GM18499 (cell line): Measurements from ENCODE around the gene RNF144A.

Source experiments
- ATAC-seq: cut with Tn5 transposase; IDR thresholded peaks from one replicate; pipeline ENCODE4 v1.9.1; 2021; ENCODE audit warnings: moderate number of reproducible peaks; ENCODE audit not compliant: insufficient read depth, unreplicated experiment

RNF144A gene

DNA sequence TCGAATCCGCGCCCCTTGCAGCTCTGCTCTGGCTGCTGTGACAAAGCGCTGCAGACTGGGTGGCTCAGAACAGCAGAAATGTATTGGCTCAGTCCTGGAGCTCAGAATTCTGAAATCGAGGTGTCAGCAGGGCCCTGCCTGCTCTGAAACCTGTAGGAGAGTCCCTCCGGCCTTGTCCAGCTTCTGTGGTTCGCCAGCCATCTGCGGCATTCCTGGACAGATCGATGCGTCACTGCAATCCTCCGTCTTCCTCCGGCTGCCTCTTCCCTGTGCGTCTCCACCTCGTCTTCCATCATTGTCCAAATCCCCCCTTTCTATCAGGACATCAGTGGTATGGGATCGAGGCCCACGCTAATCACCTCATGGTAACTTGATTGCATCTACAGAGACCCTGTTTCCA is 115.2 kb downstream of the RNF144A start:
- ATAC-seq, result no peak

DNA sequence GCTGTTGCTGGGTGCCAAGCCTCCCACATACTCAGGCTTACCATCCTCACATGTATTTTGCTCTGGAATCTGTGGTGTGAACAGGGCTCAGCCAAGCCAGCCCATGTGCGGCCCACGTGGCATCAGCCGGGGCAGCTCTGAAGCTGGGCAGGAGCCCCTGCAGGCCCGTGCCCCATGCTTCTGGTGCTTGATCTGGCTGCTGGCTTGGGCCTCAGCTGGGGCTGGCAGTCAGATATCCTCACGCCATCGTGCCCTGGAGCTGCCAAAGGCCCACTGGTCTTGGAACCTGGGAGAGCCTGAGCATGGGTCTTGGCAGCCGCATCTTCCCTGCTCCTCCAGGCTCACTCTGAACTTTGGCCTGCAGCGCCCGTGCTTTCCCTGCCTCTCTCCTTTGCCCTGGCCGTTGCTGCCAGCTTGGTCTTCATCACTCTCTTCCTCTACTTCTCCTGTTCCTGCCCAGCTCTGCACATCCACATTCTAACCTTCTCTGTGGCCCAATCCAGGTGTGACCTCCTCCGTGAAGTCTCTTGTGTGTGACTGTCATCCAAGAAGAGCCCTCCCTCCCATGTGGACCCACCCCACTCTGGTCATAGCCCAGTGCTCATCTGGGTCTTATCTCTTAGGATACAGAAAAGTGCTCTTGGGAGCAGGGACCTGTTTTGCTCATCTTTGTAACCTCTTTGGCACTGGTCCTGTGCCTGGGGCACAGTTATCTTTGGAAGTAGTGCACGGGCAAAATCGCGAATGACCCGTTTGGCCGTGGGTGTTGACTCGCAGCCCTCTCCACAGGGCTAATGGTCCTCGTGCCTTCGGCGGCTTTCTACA is 116.1 kb downstream of the RNF144A start:
- ATAC-seq, result no peak

DNA sequence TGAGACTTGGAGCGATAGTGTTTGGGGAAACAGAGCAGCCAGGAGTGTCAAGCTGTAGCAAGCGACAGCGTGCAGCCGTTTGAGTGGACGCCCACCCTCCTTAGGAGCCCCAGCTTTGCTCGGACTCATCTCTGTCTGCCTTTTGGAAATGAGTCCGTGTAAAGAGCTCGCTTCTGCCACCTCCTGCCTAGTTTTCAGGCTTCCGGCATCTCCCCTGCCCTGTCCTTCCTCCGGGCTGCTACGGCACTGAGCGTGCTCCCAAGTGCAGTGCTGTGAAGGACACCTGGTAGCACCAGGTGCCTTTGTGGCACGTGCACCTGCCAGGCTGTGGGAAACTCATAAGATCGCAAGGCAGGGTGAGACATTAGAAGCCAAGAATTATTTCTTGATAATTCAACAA is 117.1 kb downstream of the RNF144A start:
- no peak for ATAC-seq

DNA sequence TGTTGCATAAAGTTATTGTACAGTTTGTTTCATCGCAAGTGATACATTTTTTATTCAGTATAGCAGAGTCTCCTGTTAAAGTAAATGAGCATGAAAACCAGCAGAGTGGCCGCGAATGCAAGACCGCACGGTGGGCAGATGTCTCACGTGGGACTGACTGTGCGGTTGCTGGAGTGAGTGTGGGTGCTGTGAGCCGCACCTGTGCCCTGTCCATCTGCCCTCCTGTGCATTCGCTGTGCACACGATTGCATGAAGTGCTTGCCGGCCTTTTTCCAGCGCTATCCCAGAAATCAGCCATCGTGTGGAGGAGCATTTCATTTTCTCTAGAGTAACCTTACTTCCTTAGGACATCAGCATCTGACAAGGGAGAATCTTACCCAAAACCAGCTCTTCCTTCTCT is 118.7 kb downstream of the RNF144A start:
- no peak for ATAC-seq

DNA sequence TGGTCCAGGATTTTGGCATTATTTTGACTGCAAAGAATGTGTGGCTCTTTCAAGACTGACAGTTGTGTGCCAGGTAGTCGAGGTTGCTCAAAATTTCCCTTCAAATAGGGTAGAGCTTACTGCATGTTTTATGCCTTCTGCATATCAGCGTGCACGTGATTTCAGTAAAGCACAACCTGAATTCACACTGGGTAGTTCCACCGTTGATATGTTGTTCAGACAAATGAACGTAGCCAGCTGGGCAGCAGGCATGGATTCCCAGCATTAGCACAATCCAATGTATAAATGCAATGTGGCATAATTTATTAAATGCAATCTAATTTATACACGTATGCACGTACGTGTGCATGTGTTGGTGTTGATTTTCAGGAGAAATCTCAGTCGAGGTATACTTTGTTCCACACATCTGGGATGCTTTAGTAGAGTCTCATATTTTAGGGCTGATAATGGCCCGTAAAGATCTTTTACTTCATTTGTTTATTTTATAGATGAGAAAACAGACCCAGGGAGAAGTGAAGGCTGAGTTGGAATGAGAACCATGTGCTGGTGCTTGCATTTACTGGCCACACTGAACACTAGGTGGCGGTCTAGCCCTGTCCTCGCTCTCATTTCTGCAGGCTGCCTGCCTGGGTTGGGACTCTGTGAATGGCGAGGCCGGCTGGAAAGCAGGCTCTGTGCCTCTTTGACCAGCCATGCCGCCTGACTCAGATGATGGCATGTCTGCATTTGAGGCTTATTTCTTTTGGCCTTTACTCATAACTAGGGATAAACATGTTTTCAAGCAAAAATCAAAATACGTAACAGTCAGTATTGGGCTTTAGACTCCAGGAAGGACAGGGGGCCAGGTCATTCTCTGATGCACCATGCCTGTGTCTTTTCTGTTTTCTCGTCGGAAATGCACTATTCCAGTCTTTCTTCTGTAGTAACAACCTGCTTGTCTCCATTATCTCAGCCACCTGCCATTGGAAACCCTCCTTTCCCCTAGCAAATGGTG is 120.4 kb downstream of the RNF144A start:
- ATAC-seq, result peak; percentile 83

DNA sequence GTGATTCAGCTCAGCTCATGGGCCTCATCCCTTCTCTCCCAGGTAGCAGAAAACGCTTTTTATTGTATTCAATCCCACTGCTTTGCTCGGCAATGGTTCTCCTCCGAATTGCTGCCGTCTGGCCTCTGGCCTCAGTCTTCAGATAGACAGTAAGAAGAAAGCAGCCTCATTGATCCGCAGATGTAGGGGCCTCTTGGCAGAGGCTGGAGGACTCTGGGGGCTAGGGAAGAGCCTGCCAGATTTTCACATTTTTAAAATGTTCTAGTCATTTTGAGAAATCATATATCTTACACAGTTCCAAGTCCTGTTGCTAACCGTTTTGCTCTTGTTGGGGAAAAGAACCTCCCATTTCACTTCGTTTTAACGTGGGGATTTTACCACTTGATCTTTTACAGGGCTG is 123.3 kb downstream of the RNF144A start:
- ATAC-seq, result no peak

DNA sequence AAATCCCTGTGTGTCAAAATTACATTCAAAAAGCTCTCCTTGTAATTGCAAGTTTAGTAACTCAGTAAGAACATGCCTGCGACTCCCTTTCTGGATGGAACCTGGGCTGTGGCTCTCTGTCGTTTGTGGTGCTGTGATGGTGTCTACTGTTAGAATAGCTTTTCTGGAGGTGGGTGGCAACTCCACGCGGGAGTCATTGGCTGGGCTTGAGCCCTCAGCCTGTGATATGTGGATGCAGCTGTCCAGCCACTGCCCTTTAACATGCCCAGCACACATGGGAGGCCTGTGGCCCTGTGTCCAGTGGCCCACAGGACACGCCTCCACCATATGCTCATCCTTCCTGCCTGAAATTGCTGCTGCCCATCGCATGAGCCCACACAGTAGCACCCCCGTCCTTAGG is 124.2 kb downstream of the RNF144A start:
- no peak for ATAC-seq

DNA sequence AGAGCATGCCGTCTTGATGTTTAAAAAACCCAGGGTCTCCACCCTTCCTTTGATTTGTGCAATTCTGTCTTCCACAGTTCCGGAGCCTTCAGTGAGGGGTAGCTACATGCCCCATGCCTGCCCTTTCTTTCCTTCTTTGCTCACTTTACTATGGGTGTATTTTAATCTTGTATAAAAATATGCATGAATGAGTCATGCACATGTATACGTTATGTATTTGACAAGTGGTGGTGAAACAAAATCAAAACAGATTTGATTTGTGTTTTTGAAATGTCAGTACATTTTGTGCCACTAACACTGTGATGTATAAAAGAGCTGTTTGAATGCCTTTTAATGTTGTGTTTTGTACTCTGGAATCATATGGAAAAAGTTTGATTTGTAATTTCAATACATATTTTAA is 126.5 kb downstream of the RNF144A start:
- ATAC-seq, result no peak

DNA sequence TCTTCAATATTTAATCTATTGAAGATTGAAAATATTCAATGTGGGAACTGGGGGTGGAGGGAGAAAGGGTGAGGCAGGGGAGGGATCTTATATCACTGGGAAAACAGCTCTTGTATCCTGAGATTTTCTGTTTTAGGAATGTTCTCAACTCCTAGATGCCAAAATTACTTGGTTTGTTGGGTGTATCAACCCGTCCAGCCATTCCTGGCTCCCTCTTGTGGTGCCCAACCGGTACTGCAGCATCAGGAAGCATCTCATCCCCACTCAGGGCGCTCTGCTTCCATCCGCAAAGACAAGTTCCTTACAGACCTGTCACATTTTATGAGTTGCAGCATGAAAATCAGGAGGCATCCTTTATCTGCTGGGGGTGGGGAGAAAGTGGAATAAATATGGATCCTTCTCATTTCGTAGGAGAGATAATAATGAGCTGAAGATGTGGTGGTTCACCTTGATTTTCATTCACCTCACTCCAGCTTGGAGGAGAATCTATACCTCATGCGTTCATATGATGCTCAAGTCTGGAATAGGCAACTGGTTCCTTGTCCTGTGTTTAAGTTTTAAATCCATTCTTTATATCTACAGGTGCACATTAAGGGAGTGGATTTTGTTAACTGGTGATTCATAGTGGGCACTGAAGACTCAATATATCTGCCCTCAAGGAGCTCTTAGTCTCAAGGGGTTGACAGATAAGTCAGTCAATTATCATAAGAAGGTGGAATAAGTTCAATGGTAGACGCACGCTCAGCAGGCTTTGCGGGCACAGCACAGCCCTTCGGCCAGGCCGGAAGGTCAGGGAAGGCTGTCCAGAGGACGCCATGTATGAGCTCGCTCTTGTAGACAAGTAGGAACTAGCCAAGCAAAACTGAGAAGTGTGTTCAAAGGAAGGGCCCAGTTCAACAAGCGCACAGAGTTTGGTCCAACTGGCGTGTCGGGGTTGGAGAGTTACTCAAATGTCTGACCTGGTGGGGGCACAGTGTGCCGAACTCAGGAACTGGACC is 127.3 kb downstream of the RNF144A start:
- ATAC-seq, result no peak

DNA sequence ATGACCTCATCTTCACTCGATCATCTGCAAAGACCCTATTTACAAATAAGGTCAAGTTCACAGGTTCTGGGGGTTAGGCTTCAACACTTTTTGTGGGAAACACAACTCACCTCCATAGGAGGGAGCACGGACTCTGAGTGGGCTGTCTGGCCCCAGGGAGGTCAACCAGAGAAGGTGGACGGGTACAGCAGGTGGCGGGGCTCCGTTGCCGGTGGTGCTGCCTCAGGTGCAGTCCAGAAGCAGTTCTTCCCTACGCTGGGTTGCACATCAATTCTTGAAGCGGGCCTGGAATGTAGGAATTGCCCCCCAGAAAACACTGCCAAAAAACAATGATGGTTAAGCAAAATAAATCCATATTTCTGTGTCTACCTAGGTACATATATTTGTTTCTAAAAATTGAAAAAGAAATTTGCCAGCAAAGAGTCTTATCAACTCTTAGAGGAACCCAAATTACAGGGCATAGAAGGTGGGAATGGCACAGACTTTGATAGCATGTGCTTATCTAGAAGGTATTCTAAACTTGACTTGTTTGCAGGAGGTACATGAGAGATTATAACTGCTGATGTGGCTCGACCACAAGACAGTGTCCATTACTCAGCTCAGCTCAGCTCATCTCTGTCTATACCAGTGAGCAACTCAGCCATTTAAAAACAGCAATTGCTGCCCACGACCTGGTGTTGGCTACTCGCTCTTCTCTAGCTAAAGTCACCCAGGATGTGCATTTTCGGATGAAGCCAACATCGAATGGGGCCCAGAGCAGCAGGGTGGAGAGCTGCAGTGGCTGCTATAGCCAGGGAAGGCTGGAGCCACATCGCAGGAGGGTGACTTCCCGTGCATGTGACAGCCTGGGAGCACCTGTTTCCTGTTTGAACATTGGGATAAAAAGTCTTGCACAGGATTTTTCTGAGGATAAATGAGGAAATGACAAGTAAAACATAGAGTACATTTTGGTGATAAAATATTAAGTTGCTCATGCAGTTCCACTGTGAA is 128.7 kb downstream of the RNF144A start:
- no peak for ATAC-seq

DNA sequence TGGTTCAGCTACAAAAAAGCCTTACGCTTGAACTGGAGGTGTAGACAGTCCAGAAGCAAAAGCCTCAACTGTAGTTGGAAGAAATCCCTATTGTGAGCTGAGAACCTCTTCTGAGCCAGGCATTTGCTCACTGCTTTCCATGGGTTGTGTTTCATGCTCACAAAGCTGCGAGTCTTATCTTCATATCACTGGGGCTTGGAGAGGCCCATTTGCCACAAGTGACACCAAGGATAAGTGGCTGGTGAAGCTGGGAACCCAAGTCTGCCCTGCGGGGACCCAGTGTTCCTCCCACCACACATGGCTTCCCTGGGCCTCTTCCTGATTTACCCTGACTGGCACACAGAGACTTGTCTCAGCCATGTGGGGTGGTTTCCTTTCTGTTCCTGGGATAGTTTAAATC is 130.4 kb downstream of the RNF144A start:
- ATAC-seq, result no peak

DNA sequence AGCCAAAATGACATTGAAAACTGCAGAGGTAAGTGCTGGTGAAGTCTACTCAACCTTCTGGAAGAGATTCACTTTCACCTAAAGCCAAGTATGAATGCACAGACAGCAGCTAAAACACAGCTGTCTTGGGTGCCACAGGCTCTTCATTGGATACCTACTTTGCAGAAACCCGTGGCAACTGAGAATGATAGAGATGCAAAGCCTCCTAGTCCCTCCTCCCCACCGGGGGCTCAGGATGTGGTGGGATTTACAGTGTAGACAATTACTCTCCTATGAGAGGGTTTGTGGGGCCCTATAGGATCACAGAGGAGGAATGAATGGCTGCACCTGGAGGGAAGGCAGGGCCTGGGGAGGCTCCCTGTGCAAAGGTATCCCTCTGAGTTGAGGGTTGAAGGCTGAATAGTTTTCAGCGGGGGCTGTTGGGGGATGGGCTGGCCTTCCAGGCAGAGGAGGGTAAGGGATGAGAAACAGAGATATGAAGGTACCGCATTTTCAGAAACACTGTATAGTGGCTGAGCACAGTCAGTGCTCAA is 131.6 kb downstream of the RNF144A start:
- no peak for ATAC-seq

DNA sequence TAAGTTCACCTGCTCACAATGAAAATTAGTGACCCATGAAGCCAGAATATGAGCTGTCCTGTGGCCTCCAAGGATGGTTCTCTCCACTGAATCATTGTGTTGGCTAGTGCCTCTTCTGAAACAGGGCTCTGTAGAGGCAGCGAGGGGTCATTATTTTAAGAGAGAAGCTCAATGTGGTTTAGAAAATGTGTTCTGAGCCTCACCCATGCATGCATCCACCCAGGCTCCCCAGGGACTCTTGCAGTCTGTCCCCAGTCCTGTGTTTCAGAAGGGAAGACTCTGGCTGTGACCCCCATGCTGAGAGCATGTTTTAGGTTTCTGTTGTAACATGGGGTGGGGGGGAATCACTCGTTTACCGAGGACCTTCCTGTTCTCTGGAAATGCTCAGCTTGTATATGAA is 135.2 kb downstream of the RNF144A start:
- ATAC-seq, result peak; percentile 85

DNA sequence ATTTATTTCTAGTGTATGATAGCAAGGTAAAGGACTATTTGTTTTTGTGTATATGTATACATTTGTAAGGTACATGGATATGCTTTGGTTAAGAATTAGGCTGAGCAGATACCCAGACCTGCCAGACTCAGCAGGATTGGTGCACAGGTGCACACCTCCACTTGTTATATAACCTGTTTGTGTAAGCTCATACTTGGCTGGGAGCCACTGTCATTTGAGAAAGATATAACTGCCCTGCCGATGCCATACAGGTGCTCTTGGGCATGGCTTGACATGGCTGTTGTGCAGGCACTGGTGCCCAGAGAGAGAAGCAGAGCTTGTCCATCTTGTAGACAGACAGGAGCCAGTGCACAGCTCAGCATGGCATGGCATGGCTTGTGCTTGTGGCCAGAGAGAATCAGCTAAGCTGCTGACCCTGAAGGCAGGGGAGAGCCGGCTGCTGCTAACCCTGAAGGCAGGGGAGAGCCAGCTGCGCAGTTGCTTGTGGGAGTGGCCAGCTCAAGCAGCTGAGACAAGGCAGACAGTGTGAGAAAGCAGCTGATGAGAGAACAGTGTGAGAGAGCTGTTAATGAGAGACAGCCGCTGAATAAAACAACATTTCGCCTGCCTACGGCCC is 136.5 kb downstream of the RNF144A start:
- no peak for ATAC-seq

DNA sequence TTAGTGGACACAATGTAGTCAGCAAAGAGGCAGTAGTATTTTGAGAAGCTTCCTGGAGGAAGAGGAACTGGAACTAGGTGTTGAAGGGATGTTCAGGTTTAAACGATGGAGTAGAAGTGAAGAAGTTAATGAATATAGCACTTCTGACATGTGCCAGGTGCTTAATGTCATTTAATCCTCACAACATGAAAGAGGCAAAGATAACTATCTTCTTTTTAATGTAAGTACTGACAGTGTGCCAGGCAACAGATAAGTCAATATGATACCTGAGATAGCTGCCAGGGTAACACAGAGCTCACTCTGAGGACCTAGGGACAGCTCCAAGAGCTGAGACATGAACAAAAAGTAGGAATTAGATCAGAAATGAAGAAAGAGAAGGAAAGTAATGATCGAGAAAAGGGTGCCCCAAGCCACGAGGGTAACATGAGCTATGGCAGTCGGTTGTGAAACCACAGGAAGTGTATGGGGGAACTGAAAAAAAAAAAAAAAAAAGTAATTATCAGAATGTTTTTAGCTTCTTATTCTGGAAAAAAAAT is 140.7 kb downstream of the RNF144A start:
- ATAC-seq, result peak; percentile 59

DNA sequence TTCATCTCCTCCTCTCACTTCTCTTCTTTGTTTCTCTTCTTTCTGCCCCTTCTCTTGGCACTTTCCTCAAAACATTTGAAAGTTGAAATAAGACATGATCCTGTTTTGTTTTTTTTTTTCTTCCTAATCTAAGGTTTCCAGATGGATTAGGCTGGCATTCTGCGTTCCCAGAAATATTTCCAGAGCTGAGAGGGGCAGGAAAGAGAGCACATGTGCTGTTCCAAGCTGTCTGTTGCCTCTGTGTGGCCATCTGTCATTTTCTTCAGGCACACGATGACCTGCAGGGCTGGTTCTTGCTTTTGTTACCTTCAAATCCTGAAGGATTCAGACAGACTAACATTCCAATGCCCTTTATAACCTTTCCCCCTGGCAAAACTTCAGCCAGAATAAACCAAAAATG is 142.9 kb downstream of the RNF144A start:
- ATAC-seq, result no peak

DNA sequence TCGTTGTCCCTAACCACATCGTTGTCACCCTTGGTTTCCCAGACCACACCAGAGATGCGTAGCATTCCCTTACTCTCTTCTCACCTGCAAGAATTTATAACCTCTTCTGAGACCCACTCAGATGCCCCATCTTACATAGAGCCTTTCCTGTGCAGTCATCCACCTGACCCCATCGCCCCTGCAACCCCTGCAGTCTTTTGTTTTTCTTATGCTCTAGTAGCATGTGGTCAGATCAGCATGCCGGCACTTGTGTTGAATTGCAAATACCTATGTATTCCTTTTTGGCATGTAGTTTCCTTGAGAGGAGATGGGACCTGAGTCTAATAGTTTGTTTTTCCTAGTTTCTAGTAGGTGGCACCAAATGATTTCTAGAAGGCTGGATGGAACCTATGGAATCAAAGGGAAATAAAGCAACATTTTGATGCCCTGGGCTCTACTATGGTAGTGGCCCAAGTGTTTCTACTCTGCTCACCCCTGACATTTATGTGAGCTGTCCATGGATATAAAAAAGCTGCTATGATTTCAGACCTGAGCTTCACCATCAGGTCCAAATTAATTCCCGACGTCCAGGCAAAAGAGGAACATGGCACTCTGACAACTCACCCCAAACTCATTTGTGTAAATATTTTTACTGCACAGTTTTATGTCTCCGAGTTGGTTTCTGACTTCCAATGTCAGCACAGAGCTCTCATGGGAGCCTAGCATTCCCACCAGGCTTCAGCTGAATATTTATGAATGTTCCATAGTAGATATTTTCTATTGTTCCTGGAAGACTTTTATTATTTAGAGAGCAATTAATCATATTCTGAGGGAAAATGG is 143.6 kb downstream of the RNF144A start:
- ATAC-seq, result no peak
